Activated T-cell treated with anti-CD3 and anti-CD28 coated beads, Interleukin-2, amount 50 U/mL, for 1 hour (primary cell): ENCODE data around the gene RBBP7.

Experiments used
- DNase-seq: peaks from one replicate; pipeline ENCODE4 v3.0.0-alpha.2; 2020

The RBBP7 gene

DNA sequence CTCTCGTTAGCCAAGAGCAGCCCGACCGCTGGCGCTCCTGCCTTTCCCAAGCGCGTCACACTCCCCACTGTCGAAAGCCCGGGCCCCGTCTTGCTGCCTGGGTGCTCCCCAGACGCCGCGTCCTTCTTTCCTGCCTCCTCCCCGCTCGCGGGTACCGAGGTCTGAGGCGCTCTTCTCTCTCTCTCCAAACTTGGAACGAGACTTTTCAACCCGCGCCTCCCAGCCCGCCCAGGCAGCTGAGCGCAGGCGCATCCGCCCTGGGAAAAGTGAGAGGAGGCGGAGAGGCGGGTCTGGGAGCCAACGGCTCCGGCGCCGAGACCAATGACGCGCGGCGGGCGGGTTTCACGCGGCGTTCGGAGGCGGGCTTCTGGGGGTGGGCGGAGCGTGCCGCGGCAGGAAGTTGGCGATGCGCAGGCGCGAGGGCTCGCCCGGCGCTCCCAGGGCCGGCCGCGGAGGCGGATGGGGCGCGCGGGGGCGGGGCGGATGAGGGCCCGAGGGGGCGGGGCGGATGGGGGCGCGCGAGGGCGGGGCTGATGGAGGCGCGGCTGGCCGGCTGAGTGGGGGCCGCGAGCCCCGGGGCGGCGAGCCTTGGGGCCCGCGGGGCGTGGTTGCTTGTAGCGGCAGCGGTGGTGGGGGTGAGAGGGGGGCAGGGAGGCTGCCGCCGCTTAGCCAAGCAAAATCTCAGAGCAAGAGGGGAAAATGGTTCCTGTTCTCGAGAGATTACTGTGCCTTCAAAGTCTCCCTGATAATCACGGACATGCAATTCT, at the start of gene RBBP7:
TSS of gene RBBP7 (minus strand) at position 268 of the 767 bp plus-strand sequence. CDS start 309 bp downstream, outside the sequence.
- peak; percentile 97 for DNase-seq

- no peak for DNase-seq
Observed at GRCh38 chrX:16918979-16919378, 48.8 kb upstream of the RBBP7 start.

DNA sequence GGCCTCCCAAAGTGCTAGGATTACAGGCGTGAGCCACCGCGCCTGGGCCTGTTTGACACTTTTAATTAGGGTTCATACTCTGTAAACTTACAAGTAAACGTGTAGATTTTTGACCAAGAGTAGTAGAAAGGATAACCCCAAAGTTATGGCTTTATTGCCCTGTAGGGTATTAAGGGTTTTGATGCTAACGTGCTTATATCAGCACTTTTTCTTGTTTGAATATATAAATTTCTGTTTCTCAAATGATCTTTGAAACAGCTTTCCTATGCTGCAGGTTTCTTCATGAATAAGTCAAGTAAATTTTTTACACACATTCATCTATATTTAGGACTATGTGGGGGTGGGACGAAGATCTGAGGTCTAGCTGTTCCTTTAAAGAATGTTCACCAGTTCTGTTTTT, 47.0 kb upstream of the RBBP7 start:
- no peak for DNase-seq

DNA sequence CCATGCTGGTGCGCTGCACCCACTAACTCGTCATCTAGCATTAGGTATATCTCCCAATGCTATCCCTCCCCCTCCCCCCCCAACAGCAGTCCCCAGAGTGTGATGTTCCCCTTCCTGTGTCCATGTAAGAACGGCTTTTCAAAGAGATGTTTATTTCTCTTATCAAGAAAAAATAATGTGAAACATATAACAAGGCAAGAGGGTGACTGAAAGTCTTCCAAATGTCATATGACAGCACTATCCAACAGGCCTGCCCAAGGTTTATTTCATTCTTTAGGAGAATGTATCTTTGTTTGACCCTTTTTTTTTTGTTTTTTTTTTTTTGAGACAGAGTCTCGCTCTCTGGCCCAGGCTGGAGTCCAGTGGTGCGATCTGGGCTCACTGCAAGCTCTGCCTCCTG, 46.4 kb upstream of the RBBP7 start:
- DNase-seq: no peak

DNA sequence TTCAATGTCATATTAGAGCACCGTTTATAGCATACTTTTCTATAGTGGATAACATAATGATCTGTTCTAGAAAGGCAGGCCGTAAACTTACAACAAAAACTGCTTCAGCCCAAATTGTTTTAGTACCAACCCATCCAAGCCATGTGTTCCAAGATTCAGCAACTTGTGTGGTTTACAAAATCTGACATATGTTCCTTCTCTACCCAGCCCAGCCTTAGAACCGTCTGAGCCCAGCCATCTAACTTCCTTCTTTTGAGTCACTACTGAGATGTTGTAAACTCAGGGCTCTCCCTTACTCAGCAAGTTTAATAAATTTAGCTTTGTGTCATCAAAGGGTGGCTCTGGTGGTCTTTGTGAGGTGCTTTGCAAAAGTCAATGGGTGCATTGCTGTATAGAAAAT, 43.9 kb upstream of the RBBP7 start:
- no peak for DNase-seq

DNA sequence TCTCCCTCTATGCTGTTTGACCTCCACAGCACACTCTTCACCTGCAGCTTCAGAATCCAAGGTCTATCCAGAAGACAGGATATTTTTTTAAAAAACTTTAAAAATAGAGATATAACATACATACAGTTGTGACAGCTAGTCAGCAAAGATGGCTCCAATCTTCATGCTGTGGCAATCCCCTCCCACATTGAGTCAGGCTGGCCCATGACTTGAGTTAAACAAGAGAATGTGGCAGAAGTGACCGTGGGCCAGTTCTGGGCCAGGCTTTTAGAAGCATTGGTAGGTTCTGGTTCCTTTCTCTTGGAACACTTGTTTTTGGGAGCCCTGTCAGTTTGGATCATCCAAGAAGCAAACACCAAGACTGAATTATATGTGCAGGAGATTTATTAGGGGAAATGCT, 40.2 kb upstream of the RBBP7 start:
- DNase-seq: no peak

- no peak for DNase-seq
Observed at GRCh38 chrX:16903274-16904022, 33.3 kb upstream of the RBBP7 start.

- DNase-seq: no peak
Observed at GRCh38 chrX:16897445-16897844, 27.3 kb upstream of the RBBP7 start.

DNA sequence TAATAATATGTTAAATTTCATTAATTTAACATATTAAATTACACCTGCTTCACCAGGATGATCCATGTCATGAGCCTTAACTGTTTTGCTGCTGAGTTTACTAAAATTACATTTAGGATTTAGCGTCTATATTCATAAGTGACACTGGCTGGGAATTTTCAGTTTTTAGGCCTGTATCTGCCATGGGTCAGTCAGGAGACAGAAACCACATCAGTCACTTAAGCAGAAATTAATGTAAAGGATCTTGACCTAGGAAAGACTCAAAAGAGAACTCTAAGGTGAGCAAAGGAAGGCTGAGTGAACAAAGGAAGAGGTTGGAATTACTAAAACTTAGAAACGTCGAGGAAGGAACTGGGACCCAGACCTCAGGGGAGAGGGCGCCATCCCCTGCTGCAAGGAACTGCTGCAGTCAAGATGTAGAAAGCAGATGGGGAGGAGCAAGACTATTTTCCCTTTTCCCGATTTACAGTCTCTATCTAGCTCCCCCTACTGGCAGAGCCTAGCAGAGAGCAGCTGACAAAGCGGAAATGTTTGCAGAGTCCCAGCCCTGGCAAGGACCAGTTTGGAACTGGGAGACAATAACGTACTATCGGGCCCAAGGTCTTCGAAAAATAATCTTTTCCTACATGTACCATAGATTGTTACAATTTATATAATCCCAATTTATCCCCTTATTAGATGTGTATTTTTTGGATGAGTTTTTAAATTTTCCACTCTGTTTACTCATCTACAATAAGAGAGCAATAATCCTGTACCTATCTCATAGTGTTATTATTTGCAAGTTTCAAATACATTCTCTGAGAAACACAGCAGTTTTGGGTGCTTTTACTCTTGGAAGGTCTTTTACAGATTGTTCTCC, 22.6 kb upstream of the RBBP7 start:
- DNase-seq: peak; percentile 46

DNA sequence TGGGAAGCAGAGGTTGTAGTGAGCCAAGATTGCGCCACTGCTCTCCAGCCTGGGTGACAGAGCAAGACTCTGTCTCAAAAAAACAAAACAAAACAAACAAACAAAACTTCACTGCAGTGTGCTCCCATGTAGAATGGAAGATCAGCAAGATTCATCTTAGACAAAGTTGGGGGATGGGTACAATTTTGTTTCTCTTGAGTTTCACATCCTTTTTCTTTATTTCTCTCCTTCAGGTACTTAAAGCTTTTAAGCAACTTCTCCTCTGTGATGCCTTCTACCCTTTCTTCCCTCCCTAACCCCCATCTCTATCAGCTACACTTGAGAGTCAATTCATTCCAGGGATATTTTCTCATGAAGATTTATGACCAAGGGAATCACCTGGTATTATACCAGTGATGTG, 15.5 kb upstream of the RBBP7 start:
- no peak for DNase-seq

DNA sequence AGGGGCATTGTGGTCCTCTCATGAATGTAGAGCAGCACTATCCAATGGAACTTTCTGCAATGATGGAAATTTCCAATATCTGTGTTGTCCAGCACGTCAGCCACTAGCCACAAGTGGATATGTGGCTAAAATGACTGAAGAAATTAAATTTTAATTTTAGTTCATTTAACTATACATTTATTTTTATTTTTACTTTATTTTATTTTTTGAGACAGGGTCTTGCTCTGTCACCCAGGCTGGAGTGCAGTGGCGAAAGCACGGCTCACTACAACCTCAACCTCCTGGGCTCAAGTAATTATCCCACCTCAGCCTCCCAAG, 13.3 kb upstream of the RBBP7 start:
- no peak for DNase-seq

DNA sequence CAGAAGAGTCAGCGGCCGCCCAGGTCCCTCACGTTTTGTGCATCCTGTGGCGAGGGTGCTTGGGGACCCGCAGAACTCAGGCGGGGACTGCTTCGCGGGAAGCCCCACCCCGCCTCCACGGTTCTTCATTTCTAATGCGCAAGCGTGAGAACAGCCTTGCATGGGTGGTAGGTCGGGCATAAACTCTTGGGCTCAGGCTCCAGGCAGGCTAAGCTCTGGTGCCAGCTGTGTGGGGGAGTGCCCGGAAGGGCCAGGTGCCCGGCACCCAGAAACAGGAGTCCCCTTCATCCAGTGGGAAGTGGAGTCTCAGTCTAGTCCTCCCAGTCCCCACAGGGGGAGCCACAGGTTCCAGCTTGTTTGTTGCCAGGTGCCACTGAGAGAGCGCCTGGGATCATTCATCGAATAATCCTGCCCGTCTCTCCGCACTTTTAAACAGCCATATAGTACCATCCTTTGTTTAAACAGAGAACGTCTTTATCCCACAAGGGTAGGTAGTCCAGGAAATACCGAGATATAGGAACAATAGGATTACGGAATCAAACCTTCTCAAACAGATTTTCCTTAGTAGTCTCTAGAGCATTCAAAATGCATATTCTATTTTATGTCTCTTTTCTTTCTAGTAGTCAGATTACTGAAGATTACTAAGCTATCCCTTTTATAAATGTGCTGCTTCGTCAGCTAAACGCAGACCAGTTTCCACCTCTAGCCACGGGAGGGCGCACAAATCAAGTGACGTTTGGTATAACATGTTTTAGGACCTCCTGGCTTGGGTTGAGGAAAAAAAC, 12.7 kb upstream of the RBBP7 start:
- peak; percentile 76 for DNase-seq

- no peak for DNase-seq
Observed at GRCh38 chrX:16882169-16882568, 12.0 kb upstream of the RBBP7 start.

GRCh38 chrX:16876696-16877095, 6.5 kb upstream of the RBBP7 start:
- no peak for DNase-seq

DNA sequence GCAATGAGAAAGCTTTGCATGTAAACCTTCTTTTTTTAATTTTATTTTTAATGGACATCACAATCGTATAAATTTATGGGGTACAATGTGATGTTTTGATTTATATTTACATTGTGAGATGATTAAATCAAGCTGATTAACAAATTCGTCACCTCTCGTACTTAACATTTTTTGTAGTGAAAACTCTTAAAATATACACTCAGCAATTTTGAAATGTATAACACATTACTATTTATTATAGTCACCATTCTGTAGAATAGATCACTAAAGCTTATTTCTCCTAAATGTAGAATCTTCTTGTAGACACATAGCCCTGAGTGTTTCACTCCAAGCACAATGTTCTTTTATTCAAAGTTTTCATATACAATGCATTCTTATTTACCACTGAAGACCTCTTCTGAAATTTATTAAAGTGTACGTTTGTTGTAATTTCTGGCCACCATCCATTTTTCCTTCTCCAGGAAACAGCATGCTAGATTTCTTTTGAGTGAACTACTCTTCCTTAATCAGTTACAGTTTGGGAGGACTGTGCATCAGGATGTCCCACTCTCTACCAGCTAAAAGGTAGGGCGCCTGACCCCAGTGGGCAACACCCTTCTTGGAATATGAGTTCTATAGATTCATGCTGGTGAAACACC, 4.4 kb upstream of the RBBP7 start:
- DNase-seq: no peak

DNA sequence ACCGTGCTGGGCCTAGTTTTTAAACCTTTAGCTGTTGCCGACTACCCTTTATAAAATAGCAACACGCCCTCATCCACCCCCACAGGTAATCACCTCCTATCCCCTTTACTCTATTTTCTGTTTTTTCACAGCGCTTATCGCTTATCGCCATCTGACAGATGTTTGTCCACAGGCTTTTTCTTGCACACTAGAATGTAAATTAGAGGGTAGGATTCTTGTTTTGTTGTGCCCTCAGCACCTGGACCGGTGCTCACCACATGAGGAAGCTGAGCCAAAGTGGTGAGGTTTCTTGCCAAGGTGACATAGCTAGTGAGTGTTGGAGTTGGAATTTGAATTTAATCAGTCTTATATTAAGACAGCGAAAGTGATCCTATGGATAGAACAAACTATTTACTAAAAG, 2.9 kb upstream of the RBBP7 start:
- no peak for DNase-seq

DNA sequence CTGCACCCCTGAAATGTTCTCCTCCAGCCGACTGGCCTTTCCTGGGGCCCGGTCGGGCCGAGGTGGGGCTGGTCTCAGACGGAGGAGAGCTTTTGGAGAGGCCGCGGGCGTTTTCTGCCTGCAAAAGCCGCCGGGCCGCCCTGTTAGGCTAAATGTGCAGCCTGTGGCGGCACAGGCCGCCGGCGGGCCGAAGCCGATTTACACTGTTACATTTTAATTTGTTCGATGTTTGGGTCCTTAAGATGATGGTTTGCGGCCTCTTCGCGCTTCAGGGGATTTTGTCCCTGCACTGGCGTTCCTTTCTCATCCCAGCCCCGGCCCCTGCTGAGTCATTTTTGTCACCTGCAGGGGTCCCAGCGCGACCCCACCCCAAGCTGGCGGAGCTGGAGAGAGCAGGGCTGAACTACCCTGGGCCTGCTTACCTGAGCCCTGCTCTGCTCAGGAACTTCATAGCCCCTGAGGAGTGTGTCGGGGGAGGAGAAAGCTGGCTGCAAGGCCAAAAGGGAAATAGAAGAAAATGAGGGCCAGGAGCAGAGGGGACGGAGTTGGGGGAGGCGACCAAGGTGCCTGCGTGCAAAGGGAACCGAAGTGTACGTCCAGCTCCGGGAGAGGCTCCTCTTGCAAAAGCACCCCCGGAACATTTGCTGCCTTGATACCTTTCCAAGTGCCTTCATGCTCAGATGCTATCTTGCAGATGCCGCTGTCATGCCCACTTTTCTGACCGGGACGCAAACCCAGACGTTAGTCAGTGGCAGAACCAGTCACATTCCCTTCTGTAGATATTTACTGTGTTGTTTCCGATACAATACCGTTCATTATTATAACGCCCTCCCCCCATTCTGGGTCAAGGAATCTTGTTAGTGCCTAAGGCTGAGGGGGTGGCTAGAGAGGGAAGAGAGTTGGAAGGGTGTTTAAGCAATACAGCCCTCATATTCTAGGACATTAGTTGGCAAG, 977 bp upstream of the RBBP7 start:
- DNase-seq: no peak

DNA sequence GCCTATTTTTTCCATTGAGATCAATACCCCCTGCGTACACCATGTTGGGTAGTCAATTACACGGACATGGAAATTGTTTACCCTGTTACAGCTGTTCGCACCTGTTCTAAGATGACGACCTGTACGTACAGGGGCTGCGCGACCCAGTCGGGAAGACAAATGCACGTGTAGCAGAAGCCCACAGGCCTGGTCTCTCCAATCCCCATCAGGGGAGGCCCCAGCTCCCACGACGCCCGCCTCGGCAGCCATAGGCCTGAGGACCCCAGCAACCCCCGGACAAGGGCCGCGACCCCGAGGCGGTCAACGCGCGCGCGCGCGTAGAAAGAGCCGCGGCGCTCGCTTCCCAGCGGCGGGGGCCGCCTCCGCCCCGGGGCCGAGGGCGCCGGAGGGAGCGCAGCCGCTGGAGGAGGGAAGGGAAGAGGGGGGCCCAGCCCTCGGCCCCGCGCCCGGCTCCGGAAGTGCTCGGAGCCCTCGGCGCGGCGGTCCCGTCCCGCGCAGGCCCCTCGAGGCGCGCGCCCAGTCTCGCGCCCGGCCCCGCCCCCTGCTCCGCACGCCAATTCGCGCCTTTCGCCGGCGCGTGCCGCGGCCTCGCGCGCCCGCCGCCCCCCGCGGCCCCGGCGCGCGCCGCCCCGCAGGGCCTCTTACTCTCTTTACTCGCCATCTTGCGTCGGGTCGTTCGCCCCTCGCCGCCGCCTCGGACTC, 618 bp downstream of the RBBP7 start:
- DNase-seq: no peak

DNA sequence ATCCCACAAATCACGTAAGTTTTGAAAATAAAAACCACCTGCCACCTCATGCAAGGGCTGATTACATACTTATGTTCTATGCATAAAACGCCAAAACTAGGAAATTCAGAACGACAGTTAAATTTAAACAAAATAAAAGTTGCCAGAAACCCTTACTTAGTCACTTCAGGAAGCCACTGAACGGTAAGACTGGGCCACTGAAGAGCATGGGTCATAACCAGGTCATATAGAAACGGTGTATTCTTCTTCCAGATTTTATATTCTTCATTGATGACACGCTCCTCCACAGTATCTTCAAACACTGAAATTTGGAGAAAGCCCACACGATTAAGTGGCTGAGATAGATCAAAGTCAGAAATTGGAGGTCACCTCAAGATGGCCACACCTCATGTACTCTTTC, 1.2 kb downstream of the RBBP7 start:
- no peak for DNase-seq

DNA sequence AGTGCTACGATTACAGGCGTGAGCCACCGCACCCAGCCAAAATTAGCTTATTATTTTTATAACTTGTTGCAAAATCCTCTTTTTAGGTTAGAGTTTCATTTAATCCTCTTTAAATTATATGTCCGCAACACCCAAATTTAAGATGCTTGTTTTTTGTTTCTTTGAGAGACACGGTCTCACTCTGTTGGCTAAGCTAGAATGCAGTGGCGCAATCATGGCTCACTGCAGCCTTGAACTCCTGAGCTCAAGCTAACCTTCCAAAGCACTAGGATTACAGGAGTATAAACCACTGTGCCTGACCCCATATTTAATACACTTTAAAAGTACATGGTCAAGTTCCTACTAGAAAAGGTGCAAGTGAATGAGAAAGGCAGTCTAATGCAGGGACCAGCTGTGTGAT, 2.2 kb downstream of the RBBP7 start:
- DNase-seq: no peak

- no peak for DNase-seq
Observed at GRCh38 chrX:16862829-16863228, 7.3 kb downstream of the RBBP7 start.
